HG03095 (cell line): ENCODE measurements around the gene ZNF212.

Experiments used
- ATAC-seq: cut with Tn5 transposase; IDR thresholded peaks from one replicate; pipeline ENCODE4 v1.9.1; 2021; ENCODE audit warnings: moderate library complexity; ENCODE audit not compliant: unreplicated experiment

Gene ZNF212

DNA sequence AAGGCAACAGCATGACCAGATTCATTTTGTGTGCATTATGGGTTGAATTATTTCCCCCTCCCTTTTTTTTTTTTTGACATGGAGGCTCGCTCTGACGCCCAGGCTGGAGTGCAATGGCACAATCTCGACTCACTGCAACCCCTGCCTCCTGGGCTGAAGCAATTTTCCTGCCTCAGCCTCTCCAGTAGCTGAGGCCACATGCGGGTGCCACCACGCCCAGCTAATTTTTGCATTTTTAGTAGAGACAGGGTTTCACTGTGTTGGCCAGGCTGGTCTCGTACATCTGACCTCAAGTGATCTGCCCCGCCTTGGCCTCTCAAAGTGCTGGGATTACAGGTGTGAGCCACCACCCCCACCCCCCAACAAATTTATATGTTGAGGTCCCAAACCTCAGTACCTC, 64.6 kb downstream of the ZNF212 start:
- no peak for ATAC-seq
